Duodenal mucosa (tissue), 2 donors: ENCODE data around the gene USP1.
A peak's percentile ranks its signal among the peaks of the same experiment; 100 is the strongest.

ENCODE experiments used
- H3K27ac ChIP-seq: one replicate; pipeline ENCODE4 v1.7.0; 2013; ENCODE audit warnings: low read depth, low read length
- H3K27me3 ChIP-seq, 2 donors: one replicate each; pipeline ENCODE4 v1.7.0; 2013; ENCODE audit warnings: low read length in 2 of 2, control low read depth in 1 of 2; ENCODE audit not compliant: insufficient read depth in 2 of 2, control insufficient read depth in 1 of 2
- H3K36me3 ChIP-seq, 2 donors: one replicate each; pipeline ENCODE4 v1.7.0; 2013; ENCODE audit warnings: low read length in 2 of 2, control low read depth in 1 of 2; ENCODE audit not compliant: insufficient read depth in 2 of 2, control insufficient read depth in 1 of 2
- H3K4me1 ChIP-seq, 2 donors: one replicate each; pipeline ENCODE4 v1.7.0; 2013; ENCODE audit warnings: low read length in 2 of 2, control low read depth in 1 of 2; ENCODE audit not compliant: insufficient read depth in 2 of 2, control insufficient read depth in 1 of 2
- H3K4me3 ChIP-seq, 2 donors: one replicate each; pipeline ENCODE4 v1.7.0; 2013; ENCODE audit warnings: low read length in 2 of 2, low read depth in 1 of 2
- H3K9ac ChIP-seq, 2 donors: one replicate each; pipeline ENCODE4 v1.7.0; 2013; ENCODE audit warnings: low read length in 2 of 2, low read depth in 1 of 2
- H3K9me3 ChIP-seq, 2 donors: one replicate each; pipeline ENCODE4 v1.7.0; 2013; ENCODE audit warnings: low read length in 2 of 2, control low read depth in 1 of 2; ENCODE audit not compliant: control insufficient read depth in 1 of 2

USP1 gene

DNA sequence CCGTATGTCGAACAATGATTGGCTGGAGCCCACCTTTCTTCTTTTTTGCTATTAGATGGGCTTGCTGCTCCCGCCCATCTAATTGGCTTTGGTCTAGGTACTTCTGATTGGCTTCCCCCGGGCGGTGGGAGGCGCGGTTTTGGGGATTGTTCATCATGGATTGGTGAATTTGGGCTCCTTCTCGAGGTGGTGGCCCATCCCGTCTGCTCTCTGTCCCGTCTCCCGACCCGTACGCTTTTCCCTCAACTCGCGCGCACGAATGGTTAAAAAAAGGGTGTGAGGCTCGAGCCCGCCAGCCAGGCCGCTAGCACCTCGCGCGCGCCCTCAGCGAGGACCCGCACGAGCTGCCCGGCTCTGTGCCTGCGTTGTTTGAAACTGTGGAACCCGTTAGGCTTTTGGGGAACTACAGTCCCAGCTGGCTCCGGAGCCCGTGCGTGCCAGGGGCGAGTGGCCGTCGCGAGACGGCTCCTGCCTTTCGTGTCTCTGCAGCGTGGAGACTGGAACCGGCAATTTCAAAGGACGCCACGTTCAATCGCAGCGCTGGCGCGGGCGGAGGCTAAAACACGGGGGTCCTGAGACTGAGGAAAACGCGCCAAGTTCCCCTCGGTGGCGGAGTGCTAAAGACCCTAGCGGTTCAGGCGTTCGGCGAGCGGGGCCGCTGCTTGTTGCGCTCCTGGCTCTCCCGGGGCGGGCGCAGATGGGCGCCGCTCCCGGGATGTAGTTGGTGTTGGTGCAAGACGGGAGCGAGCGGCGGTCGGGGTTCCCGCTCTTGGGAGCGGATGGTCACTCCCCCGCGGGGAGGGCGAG is at the start of gene USP1:
USP1 (plus strand) TSS at position 584 of the 807 bp plus-strand sequence. CDS start 2,819 bp downstream, outside the sequence.
- Histone ChIP-seq H3K27me3 (no peaks in the 10 kb centered on the region), H3K9ac (peak within 1 kb of the TSS; percentile 94 to 99), H3K9me3 (no peaks in the 10 kb centered on the region), H3K4me3 (peak within 1 kb of the TSS; percentile 82 to 97), H3K27ac (peak within 1 kb of the TSS; percentile 99), H3K4me1 (peaks cover 19 to 26% of the 10 kb centered on the region in 2 donors), H3K36me3 (peaks cover 1 to 5% of the 10 kb centered on the region in 2 donors)

- Histone ChIP-seq H3K27ac (no peak overlapping the region), H3K36me3 (no peaks in the 10 kb centered on the region), H3K4me3 (no peak overlapping the region), H3K27me3 (no peaks in the 10 kb centered on the region), H3K9ac (no peak overlapping the region), H3K4me1 (no peaks in the 10 kb centered on the region), H3K9me3 (no peaks in the 10 kb centered on the region)
Measured at GRCh38 chr1:62389531-62389930, 47.3 kb upstream of the USP1 start.

DNA sequence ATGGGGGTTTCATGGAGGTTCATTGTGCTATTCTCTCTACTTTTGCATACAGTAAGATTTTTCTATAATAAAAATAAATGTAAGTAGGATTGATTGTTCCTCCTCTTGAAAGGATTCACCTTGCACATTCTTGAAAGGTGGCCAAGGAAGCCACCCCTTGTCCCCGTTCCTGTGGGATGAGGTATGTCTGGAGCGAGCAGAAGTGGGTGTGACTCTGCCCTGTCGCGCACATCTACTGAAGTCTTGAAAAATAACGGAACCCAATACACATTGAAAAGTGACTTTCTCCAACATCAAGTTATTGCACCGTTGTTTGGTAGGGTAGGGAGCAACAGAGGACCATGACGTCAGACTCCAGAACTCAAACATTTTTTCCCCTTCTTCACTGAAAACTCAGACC is 46.8 kb upstream of the USP1 start:
- Histone ChIP-seq H3K4me1 (no peaks in the 10 kb centered on the region), H3K27ac (no peak overlapping the region), H3K9me3 (no peaks in the 10 kb centered on the region), H3K36me3 (no peaks in the 10 kb centered on the region), H3K27me3 (no peaks in the 10 kb centered on the region), H3K4me3 (no peak overlapping the region), H3K9ac (no peak overlapping the region)

GRCh38 chr1:62391369-62391971 is 45.4 kb upstream of the USP1 start:
- Histone ChIP-seq H3K27ac (no peak overlapping the region), H3K4me3 (no peak overlapping the region), H3K4me1 (no peaks in the 10 kb centered on the region), H3K9me3 (no peaks in the 10 kb centered on the region), H3K27me3 (no peaks in the 10 kb centered on the region), H3K9ac (no peak overlapping the region), H3K36me3 (no peaks in the 10 kb centered on the region)

GRCh38 chr1:62392951-62393350 is 43.9 kb upstream of the USP1 start:
- Histone ChIP-seq H3K9me3 (no peaks in the 10 kb centered on the region), H3K4me1 (no peaks in the 10 kb centered on the region), H3K9ac (no peak overlapping the region), H3K27ac (no peak overlapping the region), H3K4me3 (no peak overlapping the region), H3K27me3 (no peaks in the 10 kb centered on the region), H3K36me3 (no peaks in the 10 kb centered on the region)

DNA sequence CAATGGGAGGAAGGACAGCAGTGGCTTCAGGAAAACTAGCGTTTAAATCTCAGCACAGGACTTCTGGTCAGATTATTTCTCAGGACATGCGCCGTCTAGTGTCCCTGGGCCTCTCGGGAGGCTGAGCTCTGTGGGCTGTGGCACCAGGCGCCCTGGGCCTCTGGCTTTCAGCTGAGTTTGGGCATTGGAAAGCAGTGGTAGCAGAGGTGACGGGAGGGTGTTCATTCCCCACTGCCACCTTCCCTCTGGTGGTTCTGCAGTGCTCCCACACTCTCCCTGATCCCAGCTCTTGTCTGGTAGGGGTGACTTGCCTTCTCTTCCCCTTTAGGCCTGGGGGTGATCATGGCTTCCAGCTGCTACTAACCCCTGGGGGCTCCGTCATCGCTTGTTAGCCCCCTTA is 42.2 kb upstream of the USP1 start:
- no peaks in the 10 kb centered on the region for H3K4me1 ChIP-seq
- H3K27me3 ChIP-seq, result no peaks in the 10 kb centered on the region
- no peak overlapping the region for H3K27ac ChIP-seq
- H3K4me3 ChIP-seq, result no peak overlapping the region
- H3K9me3 ChIP-seq, result no peaks in the 10 kb centered on the region
- H3K9ac ChIP-seq, result no peak overlapping the region
- H3K36me3 ChIP-seq, result no peaks in the 10 kb centered on the region

DNA sequence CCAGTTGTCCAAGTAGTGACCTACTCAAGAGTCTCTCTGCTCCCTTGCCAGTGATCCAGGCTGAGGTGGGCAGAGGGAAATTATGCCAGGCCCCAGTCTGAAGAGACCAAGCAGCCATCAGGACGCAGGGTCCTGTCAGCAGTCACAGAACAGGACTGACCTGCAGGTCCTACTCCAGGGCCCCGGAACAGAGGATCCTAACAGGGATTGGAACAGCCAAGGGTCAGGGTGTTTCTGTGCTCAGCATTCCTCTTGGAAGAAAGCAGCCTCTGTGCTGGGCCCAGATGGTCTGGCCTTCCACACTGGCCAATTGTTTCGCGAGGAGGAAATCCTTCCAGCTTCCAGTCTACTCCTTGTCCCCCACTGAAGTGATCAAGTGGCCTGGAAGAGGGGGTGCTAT is 41.6 kb upstream of the USP1 start:
- Histone ChIP-seq H3K4me1 (no peaks in the 10 kb centered on the region), H3K9ac (no peak overlapping the region), H3K27ac (no peak overlapping the region), H3K4me3 (no peak overlapping the region), H3K27me3 (no peaks in the 10 kb centered on the region), H3K9me3 (no peaks in the 10 kb centered on the region), H3K36me3 (no peaks in the 10 kb centered on the region)

- Histone ChIP-seq H3K36me3 (no peaks in the 10 kb centered on the region), H3K27ac (no peak overlapping the region)
Measured at GRCh38 chr1:62396871-62397270, 40.0 kb upstream of the USP1 start.

GRCh38 chr1:62397301-62397700 is 39.5 kb upstream of the USP1 start:
- Histone ChIP-seq H3K36me3 (no peaks in the 10 kb centered on the region), H3K9me3 (no peaks in the 10 kb centered on the region), H3K4me1 (no peaks in the 10 kb centered on the region), H3K9ac (no peak overlapping the region), H3K27me3 (no peaks in the 10 kb centered on the region), H3K27ac (no peak overlapping the region), H3K4me3 (no peak overlapping the region)

More at GRCh38 chr1:62396871-62397270, 40.0 kb upstream of the USP1 start:
- Histone ChIP-seq H3K9me3 (no peaks in the 10 kb centered on the region), H3K4me1 (no peaks in the 10 kb centered on the region), H3K4me3 (no peak overlapping the region), H3K27me3 (no peaks in the 10 kb centered on the region), H3K9ac (no peak overlapping the region)

- no peak overlapping the region for H3K4me3 ChIP-seq
- no peaks in the 10 kb centered on the region for H3K4me1 ChIP-seq
- H3K27ac ChIP-seq, result no peak overlapping the region
- H3K9ac ChIP-seq, result no peak overlapping the region
- H3K9me3 ChIP-seq, result no peaks in the 10 kb centered on the region
- H3K27me3 ChIP-seq, result no peaks in the 10 kb centered on the region
- no peaks in the 10 kb centered on the region for H3K36me3 ChIP-seq
Measured at GRCh38 chr1:62398377-62398776, 38.5 kb upstream of the USP1 start.
